LNCAP (cell line): ENCODE data around the gene EID2.

Experiments used
- CTCF ChIP-seq: fragments of 450-650 bp; IDR thresholded peaks from 2 replicates; pipeline ENCODE4 v1.5.1; 2017; ENCODE audit warnings: mild to moderate bottlenecking

EID2 gene

GRCh38 chr19:39533003-39533512, 6.9 kb downstream of the EID2 start:
- no peak for TF ChIP-seq CTCF

GRCh38 chr19:39532233-39533002, 7.5 kb downstream of the EID2 start, which contains the start of gene EID2B:
EID2B (minus strand) TSS chr19:39532852; CDS start chr19:39532802, 50 bp downstream.
- TF ChIP-seq CTCF = peak; percentile 97

DNA sequence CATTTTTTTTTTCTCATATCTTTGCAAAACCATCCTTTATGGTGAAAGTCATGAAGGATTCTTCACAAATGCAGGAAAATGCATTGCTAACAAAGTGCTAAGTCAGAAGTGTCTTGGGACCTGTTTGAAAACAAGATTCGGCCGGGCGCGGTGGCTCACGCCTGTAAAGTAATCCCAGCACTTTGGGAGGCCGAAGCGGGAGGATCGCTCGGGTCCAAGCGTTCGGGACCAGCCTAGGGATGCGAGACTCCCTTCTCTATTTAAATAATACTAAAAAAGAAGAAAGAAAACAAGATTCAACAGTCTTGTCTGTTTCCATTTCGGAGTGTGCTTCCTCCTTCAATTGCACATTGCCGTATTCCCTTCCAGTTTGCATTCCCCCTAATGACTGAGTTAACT, 8.1 kb downstream of the EID2 start:
- TF ChIP-seq CTCF = no peak

- TF ChIP-seq CTCF = no peak
These were observed 14.8 kb downstream of the EID2 start for GRCh38 chr19:39525205-39525604.

DNA sequence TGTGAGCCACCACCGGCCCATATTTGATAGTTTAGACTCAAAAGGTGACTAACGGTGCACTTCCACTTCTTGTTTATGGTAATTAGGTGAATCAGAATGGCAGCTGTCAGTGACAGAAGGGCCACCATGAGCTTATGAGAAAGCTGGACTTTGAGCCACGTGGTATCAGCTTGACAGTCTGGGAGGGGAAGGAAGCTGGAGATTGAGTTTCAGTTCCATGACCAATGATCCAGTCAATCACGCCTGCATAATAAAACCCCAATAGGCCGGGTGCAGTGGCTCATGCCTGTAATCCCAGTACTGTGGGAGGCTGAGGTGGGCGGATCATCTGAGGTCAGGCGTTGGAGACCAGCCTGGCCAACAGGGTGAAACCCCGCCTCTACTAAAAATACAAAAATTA, 15.5 kb downstream of the EID2 start:
- TF ChIP-seq CTCF = no peak

DNA sequence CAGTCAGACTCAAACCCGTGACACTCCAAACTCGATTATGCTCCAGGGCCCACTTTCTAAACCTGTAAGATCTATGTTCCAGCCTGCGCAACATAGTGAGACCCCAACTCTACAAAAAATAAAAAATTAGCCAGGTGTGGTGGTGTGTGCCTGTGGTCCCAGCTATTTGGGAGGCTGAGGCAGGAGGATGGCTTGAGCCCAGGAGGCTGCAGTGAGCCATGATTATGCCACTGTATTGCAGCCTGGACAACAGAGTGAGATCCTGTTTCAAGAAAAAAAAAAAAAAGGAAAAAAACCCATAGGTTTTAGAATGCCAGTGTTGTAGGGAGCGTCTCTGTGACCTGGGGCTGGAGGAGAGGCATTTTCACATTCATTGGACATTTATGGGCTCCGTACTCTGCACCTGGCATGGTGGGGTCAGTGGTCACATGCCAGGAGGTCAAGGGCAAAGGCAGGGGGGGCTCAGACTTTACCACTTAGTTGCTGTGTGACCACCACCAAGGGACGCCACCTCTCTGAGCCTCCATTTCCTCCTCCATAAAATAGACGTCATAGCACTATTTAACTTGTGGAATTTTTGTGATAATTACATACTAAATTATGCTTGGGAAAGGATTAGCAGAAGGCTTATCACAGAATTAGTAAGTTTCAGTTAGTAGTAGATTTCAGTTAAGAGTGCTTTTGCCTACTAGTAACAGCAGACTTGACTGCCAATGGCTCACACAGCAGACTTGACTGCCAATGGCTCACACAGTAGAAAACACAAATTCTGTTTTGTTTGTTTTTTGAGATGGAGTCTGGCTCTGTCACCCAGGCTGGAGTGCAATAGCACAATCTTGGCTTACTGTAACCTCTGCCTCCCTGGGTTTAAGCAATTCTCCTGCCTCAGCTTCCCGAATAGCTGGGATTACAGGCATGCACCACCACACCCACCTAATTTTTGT, 19.1 kb downstream of the EID2 start:
- TF ChIP-seq CTCF = no peak

- no peak for TF ChIP-seq CTCF
These were observed 21.0 kb downstream of the EID2 start for GRCh38 chr19:39518975-39519374.
